GM18867 (cell line): Measurements from ENCODE around the gene INPP5A.
"Not testable (repeated sequence)": the region's sequence is repeated elsewhere in the genome, so short reads cannot be mapped to it uniquely, and the experiment has no call there.

Source experiments
- ATAC-seq: cut with Tn5 transposase; IDR thresholded peaks from one replicate; pipeline ENCODE4 v1.9.1; 2021; ENCODE audit warnings: mild to moderate bottlenecking, moderate library complexity; ENCODE audit not compliant: unreplicated experiment

The INPP5A gene

DNA sequence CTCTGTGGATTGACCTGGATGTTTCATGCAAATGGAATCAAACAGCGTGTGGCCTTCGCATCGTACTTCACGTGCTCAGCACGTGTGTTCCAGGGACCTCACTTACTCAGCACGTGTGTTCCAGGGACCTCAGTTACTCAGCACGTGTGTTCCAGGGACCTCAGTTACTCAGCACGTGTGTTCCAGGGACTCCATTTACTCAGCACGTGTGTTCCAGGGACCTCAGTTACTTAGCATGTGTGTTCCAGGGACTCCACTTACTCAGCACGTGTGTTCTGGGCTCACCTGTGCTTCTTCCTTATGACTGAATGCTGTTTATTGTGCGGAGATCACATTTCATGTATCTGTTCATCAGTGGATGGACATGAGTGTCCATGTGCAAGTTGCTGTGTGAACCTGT is 22.0 kb downstream of the INPP5A start:
- no peak for ATAC-seq

DNA sequence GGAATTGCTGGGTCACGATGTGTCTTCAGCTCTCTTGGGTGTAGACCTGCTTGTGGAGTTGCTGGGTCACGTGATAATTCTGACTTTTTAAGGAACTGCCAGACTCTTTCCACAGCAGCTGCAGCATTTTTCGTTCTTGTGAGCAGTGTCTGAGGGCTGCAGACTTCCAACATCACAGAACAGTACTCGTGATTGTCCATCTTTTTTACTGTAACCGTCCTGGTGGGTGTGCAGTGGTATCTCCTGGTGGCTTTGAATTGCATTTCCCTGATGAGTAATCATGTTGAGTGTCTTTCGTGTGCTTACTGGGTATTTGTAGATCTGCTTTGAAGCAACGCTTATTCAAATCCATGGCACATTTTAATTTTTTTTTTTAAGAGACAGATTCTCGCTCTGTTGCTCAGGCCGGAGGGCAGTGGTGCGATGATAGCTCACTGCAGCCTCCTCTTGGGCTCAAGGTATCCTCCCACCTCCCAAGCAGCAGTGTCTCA is 22.7 kb downstream of the INPP5A start:
- ATAC-seq = no peak

DNA sequence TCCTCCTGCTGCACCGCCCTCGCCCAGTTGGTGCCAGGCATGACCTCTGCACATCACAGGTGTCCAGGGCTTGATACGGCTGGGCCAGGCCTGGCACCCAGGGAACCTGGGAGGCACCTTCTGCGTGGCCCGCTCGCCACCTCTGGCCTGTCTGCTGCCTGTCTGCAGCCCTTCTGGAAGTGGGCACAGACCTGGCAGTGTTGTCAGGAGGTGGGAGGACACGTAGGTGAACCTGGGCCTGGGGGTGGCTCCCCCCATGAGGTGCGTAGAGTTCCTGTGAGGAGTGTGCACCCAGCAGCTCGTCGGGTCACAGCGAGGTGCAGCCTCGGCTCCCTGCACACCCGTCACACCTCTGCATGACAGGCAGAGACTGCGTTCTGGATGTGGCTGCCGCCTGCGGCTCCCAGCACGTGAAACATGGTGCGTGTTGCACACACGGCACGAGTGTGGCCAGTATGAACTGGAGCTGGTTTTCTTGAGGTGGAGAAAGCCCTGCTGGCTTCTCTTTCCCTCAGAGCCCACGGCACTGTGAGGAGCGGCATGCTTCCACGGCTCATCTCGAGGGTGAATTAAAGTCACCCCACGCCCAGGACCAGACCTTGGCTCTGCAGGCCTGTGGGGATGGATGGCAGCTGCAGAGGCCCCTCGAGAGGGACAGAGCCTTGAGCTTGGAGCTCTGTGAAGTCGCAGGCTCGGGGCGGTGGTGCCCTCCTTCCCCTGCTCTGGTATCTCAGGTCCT is 24.8 kb downstream of the INPP5A start:
- no peak for ATAC-seq

DNA sequence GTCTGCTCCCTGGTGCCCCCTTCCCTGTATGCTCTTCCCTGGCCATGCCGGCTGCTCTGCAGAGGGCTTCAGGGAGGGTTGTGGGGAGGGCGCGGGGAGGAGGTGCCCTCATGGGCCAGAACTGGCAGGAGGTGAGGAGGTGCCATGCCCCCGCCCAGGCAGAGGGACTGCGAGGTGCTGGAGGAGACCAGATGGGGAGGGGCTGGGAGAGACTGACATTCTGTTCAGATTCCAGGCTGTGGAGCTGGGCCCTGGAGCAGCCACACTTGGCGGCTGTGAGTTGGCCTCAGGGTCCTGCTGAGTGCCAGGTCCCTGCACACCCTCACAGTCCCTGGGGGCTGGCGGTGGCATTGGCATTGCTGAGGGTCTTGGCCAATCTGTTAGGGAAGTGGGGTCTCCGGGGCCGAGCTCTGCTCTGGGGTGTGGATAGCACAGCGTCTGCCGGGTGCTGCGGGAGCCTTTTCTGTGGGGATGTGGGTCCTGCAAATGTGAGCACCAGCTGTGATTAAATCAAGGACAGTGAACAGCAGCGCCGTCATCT is 25.4 kb downstream of the INPP5A start:
- ATAC-seq = no peak

DNA sequence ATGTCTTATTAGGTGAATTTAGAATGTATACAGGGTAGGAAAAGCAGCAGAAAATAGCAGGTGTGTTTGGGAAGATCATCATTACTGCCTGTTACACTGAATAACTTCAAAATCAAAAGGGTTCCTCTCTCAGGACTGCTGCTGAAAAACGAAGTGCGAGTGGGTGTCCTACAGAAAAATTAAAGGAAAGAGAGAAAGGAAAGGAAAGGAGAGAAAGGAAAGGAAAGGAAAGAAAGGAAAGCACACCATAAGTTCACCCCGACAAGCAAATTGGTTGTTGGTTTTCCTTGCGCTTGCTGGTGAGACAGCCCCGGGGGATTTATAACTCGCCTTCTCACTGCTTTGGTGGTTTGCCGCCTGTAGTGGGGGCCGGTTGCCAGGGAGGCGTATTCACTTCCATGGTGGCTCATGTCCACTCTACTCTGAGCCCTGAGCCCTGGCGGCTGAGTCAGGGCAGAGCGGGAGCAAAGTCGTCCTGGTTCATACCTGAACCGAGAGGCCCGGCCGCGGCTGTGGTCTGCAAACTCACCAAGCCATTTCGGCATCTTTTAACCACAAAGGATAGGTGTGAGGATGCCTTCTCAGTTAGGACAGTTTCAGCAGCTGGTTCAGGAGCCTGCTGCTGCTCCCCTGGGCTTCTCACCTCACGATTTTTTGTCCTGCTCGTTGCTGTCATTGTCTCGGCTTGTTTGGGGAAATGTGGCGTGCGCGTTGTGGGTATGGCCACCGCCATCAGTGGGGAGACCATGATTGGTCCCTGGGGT is 26.1 kb downstream of the INPP5A start:
- peak; percentile 92 for ATAC-seq

DNA sequence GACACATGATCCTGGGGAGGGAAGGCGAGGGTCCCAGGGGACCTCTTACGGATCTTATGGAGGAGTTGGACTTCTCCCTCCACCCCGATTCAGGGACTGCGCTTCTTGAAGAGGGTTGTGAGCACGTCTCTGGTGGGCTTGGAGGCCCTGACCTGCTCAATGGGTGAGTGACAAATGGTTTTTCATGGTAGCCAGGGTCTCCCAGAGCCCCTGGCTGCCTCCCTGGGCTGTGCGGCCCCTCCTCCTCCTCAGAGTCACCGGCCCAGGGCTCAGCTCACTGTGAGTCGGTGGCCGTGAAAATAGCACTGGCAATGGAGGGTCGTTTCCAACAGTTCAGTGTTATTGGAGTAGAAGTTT is 26.6 kb downstream of the INPP5A start:
- ATAC-seq = no peak

DNA sequence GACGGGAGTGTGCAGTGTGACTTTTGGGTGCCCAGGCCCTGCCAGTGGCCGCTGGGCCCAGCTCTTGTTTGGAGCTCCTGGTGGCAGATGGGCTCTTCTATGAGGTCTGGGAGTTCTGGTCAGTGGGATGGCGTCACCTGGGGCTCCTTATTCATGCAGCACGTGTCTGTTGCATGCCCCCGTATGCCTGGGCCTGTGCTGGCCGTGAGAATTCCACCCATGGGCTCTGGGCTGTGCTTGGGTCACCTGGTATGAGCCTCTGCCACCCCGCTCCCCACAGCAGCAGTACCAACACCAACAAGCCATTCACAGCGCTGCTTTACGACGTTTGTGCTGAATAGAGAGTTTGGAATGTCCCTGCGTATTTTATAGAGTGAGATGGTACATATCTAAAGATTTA is 27.1 kb downstream of the INPP5A start:
- no peak for ATAC-seq

DNA sequence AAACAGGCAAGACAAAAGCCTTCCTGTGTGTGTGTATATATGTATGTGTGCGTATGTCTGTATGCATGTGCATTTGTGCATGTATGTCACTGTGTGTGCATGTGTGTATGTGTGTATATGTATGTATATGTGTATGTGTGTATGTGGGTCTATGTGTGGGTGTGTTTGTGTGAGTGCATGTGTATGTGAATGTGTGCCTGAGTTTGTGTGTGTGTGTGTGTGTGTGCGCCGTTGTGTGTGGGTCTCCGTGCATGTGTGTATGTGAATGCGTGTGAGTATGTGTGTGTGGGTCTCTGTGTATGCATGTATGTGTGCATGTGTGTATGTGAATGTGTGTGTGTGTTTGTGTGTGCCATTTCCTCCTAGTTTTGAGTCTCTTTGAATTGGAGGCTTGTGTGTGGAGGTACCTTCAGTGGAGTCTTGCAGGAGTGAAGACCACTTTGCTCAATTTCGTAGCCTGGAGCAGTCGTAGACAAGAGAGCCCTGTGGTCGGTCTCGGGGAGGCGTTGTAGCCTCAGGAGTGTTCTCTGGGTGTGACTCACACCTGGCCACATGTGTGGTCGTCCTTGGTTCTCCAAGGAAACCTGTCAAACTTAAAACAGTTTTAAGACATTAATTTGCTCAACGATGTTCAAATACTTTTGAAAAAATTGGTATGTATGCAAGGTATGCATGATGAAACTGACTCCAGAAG is 28.1 kb downstream of the INPP5A start:
- no peak for ATAC-seq

DNA sequence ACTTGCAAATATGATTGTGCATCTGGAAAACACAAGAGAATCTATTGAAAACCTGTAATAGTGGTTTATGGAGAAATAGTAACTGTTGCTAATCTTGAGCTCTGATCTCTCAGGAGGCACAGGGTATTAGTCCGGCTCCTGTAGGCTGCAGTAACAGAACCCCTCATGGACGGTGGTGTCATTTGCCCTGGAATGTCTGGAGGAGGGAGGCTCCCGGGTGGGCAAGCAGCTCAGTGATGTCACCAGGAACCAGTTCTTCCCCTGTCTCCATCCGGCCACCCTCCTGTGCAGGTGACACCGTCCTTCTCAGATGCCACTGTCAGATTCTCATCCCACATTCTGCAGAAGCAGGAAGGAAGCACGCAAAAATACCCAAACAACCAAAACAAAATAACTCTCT is 29.3 kb downstream of the INPP5A start:
- no peak for ATAC-seq

DNA sequence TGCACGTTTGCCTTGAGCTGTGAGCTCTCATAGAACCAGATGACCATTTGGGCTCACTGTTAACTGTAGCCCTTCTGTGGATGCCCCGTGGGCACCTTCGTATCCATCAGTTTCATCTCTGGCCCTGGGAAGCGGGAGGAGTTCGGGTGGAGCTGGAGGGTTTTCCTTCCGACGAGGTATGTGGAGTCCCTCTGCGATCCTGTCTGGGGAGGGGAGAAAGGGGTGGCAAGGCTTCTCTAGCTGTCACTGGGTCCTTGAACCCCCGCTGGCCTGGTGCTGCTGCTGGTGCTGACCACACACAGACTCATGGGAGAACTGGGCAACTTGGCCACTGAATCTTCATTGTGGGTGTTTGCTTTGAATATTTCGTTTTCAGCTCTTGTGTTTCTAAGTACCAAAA is 32.7 kb downstream of the INPP5A start:
- no peak for ATAC-seq

DNA sequence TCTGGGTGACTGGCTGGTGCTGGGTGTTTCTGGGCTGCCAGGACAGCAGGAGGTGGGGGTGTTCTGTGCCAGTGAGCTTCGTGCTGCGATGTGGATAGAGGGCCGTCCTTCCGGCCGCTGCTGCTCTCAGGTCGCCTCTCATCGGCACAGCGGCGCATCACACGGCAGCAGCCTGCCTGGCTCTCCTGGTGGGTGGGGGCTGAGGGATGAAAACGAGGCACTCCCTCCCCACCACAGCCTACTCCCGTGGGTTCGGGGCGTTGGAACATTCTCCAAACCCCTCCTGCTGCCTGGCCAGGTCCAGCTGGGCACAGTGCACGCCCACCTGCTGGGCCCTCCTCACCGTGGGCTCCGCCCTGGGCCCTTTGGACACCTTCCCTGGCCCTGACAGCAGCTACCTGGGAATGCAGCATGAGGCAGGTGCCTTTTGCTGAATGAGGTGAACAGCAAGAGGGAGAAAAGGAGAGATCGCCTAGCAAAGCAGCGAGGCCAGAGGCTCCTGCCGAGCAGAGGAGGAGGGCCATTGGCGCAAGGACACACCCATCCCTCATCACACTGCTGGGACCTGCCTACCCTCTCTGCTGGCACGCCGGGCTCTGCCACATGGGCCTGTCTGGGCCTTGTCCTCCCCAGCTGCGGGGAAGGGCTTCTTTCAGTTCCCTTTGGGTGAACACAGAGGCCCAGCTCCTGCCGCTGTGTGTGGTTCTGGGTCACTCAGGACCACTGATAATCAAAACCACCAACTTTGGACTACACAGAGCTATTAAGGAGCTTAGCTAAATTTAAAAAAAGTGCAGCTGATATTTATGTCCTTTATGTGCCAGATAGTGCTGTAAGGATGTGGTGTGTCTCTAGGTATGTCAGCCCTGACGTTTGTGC is 33.4 kb downstream of the INPP5A start:
- peak; percentile 56 for ATAC-seq

DNA sequence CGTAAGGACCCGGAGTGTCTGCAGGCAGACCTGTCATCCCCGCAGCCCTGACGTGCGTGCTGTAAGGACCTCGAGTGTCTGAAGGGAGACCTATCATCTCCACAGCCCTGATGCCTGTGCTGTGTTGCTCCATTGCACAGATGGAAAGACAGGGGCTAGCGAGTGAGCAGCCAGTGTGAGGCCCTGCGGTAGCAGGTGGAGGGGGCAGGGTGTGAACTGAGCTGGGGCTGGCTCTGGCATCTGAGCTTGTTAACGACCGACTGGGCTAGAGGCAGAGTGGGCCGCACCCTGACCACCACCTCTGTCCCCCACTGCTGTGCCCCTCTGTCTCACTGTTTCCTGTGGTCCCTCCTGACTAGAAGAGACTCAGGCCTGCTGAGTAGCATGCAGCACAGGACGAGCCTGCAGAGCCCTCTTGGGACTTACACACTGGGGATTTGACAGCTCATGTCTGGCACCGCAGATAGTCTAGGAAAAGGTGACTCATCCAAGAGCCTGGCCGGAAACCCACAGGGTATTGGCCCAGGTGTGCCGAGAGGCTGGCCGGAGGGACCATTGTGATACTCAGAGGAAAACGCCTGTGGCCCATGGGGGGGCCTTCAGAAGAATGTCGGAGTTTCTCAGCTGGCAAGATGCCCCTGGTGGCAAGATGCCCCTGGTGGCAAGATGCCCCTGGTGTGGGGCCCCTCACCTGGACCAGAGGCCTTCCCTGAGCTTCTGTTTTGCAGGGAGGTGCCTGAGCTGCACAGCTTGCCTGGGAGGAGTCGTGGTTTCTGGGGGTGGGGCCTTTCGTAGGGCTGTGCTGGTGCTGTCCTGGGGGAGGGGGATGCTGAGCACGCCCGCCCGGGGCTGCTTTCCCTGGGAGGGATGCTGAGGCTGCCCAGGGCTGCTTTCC is 34.3 kb downstream of the INPP5A start:
- ATAC-seq = peak; percentile 75

DNA sequence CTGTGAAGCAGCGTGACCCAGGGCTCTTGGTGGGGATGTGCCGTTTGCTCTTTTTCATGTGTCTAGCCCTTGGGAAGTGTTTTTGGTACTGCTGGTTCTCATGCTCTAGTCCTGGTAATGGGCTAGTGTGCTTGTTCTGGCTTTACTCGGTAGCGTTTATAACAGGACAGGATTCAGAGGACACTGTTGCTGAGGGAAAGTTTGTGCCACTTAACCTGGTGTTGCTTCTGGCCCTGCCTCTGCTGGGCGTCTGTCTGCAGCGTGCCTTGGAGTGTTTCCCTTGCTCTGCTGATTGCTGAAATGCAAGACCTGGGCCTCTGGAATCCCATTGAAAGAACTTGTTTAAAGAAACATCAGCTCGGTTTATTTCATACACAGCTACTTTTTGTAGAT is 35.0 kb downstream of the INPP5A start:
- ATAC-seq = no peak

DNA sequence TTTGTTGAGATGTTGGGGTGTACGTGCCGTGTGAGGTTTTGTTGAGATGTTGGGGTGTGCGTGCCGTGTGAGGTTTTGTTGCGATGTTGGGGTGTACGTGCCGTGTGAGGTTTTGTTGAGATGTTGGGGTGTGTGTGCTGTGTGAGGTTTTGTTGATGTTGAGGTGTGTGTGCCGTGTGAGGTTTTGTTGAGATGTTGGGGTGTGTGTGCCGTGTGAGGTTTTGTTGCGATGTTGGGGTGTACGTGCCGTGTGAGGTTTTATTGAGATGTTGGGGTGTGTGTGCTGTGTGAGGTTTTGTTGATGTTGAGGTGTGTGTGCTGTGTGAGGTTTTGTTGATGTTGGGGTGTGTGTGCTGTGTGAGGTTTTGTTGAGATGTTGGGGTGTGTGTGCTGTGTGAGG is 35.4 kb downstream of the INPP5A start:
- not testable (repeated sequence) for ATAC-seq

DNA sequence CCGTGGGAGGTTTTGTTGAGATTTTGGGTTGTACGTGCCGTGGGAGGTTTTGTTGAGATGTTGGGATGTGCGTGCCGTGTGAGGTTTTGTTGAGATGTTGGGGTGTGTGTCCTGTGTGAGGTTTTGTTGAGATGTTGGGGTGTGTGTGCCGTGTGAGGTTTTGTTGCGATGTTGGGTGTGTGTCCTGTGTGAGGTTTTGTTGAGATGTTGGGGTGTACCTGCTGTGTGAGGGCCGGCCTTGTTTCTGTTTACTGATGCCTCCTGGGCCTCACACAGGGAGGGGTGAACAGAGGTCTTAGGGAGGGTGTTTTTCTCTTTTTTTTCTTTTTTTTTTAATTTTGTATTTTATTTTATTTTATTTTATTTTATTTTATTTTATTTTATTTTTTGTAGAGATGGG is 36.7 kb downstream of the INPP5A start:
- ATAC-seq = no peak

DNA sequence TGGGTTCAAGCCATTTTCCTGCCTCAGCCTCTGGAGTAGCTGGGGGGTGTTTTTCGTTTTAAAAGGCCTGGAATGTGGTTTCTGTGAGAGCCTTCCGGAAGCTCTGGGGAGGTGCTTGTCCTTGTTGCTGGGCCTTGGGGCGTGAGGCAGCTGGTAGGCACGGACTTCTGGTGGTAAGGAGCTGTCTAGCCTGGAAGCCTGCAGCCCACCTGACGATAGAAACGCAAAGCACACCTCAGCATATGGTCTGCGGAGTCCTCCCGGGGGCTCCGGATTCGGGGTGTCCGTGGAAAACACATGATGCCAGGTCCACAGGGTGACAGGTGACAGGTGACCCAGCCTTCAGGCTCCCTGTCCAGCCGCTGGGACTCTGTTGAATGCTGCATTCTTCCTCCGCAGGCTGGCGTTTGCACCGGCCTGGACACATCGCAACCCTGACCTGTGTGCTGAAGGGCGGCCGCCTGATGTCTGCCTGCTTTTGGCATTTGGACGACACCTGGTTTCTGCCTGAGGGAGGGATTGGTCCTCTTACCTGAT is 37.3 kb downstream of the INPP5A start:
- ATAC-seq = no peak

DNA sequence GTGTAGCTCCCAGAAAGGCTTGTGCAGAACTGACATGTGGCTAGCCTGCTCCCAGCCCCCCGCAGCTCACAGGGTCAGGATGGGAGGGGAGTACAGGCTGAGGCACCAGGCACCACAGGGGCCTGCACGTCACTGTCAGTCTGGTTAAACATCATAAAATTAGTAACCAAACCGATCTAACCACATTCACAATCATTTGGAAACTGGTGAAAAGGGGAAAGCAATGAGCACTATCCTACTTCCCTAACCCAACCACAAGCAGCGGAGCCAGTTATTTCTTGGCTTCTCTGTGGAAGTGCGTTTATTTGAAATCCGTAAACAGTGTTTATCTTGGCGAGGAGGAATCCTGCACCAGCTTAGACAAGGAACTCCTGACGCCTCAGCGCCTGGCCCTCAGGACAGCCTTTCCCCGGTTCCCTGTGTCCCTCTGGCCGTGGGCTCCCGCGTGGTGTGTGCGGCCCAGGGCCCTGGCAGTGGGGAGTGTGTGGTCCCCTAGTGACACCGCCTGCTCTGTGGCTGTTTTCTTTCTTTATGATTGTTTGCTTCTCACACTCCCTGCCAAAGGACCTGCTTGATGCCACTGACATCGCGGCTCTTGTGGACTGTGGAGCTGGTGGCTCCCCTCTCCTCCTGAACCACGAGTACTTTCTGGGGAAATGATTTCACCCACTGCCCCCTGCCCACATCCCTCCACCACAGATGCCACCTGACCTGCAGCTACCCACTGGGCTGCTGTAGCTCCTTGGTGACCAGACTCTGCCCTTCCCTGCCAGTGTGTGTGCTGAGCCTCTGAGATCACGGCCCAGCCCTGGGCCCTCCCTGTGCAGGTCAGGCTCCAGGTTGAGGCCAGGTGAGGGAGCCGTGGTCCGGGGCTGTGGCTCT is 38.0 kb downstream of the INPP5A start:
- ATAC-seq = peak; percentile 23

DNA sequence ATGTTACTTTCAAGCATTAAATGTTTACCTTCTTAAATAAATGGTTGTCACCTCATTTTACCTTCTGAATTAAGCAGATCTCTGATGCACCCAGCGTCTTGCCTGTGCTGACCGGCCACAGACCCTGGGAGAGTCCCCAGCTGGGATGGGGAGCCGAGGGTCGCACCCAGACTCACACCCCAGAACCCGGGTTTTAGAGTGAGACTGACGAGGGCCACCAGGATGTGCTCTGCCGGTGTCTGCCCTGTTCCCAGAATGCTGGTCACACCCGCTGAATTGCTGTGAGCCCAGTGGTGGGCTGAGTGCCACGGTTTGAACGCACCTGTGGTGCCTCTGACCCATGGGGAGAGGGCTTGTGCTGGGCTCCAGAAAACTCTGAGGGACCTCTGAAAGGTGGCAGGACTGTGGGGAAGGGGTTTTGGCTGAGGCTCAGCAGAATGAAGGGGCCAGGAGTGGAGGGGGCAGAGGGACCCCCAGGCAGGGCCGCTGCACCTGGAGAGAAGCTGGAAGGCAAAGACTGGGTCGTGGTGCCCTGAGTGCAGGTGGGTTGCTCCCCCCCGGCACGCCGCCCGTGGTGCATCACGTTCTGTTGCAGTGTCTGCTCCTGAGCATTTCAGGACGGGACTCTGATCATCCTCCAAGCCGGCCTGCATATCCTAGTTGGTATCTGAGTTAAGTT is 39.2 kb downstream of the INPP5A start:
- no peak for ATAC-seq
